ENCODE data around the gene CTH.
"Not testable (repeated sequence)": the region's sequence is repeated elsewhere in the genome, so short reads cannot be mapped to it uniquely, and the experiment has no call there.

- not testable (repeated sequence) for TF ChIP-seq CTCF (conservative IDR thresholded peaks at IDR 0.05 in 1 of 2, IDR thresholded peaks at IDR 0.05 in 1 of 2; ENCODE audit: low read depth in 1 of 2, low read length in 2 of 2); EZH2 (IDR thresholded peaks at IDR 0.05; ENCODE audit: low read length, missing control alignments)
Measured at GRCh38 chr1:70371586-70371985, 39.5 kb upstream of the CTH start.

Measured in fibroblast of lung (primary cell).